HG03342 (cell line): ENCODE measurements around the gene USP22.

ENCODE experiments used
- ATAC-seq: cut with Tn5 transposase; IDR thresholded peaks from one replicate; pipeline ENCODE4 v1.9.1; 2021; ENCODE audit warnings: mild to moderate bottlenecking, moderate library complexity; ENCODE audit not compliant: unreplicated experiment

USP22 gene

DNA sequence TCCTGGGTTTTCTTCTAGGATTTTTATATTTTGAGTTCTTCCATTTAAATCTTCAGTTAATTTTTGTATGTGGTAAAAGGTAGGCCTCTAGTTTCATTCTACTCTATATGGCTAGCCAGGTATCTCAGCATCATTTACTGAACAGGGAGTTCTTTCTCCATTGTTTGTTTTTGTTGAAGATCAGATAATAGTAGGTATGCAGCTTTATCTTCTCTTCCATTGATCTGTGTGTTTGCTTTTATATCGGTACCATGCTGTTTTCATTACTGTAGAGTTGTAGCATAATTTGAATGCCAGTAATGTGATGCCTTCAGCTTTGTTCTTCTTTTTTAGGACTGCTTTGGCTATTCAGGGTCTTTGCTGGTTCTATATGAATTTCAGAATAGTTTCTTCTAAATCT lies 77.3 kb downstream of the USP22 start:
- no peak for ATAC-seq

DNA sequence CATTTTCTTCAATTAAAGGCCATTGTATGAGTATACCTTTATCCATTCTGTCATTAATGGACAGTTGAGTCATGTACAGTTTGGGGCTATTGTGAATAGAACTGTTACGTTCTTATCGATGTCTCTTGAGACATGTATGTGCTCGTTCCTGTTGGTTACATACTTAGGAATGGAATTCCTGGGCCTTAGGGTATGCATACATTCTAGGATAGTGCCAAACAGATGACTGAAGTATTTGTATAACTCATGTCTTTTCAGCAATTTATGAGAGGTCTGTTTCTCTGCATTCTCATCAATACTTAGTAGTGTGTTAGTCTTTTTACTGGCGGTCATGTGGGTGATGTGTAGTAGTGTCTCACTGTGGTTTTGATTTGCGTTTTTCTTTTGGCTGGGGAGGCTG lies 81.2 kb downstream of the USP22 start:
- ATAC-seq = no peak

DNA sequence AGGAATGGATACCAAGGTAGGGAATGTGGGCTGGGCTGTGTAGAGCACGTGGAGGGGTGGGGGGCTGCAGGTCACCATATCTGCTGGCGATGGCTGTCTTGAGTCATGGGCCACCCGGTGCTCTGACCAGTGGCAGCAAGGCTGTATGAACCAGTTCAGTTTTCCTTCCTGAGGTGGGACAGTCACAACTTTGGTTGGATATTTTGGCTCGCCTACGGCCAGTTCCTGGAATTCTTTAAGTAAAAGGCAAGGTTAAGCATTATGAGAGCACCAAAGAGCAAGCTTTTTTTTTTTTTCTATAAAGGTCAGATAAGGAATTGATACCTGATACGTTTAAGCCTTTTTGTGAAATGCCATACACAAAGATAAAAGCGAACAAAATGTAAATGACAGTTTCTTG lies 81.9 kb downstream of the USP22 start:
- no peak for ATAC-seq

DNA sequence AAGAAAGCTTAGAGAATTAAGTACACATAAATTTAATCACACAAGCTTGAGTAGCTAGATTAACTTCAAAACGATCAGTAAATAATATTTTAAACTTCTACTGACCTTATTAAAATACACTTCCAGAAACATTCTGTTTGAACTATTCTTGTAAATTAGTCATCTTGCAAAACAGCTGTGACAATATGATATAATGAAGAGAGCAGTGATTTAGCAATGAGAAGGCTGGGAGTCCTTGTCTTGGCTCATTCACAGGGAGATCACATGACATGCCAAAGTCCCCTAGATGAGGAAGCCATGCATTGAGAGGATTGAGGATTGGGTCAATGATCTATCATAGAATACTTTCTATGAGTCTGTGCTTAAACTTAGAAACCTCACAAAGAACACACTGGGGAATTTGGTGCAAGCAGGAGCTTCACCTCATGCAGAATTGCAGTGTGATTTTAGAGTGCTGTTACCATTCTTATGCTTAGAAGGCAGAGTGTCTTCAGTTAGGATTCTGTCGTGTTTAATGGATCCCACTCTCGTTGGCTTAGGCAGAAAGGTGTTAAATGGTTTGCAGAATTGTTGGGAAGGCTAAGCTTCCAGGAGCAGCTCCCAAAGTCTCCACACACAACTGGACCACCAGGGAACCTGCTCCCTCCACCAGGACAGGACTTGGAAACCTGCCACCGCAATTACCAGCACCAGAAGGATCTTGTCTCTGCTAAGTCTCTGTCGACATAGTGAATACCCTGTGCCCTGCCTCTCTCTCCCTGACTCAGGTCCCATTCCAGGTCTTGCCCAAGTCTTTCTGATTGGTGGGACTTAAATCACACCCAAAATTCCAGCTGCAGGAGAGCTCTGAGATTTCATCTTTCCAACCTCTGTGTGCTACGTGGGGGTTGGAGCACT lies 87.1 kb downstream of the USP22 start:
- ATAC-seq = no peak

DNA sequence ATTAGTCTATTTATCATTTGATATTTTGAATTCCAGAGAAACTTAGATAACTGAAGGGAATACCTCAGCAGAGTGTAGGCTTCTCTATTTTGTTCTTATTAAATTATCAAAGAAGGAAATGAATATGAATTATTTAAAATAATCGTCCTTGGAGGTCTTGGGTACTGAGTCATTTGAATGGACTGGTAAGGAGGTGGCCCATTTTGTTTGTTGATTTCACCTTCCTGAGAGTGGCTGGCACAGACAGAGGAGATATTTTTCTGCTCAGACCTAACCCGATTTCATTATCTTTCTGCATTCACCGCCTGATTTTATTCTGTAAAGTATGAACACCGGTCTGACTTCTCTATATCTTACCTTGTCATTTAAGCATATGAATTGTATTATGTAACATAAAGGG lies 88.0 kb downstream of the USP22 start:
- no peak for ATAC-seq

DNA sequence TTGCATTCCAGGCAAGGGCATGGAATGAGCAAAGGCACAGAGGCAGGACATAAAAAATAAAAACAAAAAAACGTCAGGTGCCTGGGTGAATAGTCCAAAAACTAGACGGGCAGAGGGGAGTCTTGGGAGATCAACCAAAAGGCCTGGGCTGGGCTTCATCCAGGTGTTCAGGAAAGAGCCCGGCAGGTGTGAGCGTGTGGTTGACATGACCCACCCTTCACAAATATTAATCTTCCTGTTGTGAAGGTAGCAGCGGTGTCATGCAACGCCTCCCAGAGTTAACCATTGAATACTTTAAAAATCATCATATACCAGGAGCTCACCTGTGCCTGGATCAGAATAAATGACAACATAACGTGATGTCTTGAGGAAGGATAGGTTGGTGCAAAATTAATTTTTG lies 90.6 kb downstream of the USP22 start:
- ATAC-seq = no peak
